GM19455 (cell line): ENCODE data around the gene SPTBN2.

Experiments
- ATAC-seq: cut with Tn5 transposase; IDR thresholded peaks from one replicate; pipeline ENCODE4 v1.9.1; 2021; ENCODE audit not compliant: unreplicated experiment

The SPTBN2 gene

DNA sequence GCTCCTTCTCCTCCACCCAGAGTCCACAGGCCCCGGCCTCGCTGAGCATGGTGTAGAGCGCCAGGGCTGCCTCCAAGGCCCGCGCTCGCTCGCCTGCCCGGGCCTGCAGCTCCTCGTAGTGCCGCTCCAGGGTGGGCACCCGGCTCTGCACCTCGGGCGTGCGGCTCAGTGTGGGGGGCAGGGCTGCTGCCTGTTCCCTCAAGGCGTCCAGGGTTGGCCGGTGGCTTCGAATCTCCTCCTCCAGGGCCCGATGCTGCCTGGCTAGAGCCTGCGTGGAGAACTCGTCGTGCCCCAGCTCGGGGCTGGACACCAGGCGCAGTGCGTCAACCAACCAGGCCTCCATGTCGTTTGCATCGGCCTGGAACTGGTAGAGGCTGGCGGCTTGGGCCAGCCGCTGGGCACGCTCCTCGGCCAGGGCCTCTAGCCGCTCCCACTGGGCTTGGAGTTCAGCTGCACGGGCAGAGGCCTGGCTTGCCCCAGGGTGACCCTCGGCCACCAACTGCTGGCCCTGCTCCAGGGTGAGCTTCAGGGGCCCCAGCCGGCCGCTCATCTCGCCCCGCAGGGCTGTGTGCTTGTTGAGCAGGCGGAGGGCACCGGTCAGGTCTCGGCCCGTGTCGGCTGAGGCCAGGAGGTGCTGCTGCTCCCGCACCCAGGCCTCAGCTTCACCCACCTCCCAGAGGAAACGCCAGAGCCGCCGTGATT lies 24.2 kb downstream of the SPTBN2 start:
- no peak for ATAC-seq

DNA sequence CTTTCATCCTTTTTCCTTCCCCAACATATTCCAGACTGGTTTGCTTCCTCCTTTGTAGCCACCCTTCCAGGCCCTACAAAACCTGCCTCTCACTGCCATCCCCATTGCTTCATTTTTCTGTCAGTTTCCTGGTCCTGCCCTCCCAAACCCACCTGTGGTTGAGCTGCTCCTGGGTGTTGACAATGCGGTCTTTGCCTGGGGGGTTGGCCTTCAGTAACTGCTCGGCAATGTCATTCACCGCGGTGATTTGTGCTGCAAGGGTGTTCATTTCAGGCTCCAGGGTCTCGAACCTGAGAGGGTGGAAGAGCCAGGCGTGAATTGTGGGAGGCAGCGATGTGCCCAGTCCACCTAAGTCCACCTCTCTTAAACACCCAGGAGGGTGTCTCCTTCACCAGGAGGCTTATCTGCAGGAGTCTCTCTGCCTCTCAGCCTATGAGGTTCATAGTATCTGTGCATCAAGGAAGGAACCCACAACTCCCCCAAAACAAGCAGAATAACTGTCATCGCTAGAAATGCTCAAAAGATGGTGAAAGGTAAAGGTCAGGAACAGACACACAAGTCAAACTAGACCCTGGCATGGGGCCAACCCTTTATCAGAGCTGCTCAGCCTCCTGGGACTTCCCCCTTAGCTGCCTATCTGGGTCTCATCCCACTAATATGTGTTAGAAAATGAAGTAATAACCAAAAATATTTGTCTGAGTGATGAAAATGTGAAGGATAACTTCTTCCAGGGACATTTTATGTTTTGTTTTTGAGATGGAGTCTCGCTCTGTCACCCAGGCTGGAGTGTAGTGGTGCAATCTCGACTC lies 27.4 kb downstream of the SPTBN2 start:
- no peak for ATAC-seq

DNA sequence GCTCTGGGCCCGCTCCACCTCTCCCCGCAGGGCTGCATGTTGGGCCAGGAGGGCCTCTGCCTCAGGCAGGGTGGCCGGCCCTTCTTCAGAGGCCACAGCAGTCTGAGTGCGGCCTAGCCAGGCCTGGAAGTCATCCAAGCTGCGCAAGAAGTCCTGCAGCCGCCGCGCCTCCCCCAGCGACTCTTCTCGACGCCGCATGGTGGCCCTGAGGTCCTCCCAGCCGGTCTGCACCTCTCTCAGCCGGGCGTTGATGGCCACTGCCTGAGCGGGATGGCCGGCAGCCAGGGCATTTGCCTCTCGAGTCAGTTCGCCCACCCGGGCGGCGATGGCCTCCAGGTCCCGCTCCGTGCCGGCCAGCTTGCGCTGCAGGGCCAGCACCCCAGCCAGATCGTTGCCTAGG lies 28.3 kb downstream of the SPTBN2 start:
- ATAC-seq, result no peak

DNA sequence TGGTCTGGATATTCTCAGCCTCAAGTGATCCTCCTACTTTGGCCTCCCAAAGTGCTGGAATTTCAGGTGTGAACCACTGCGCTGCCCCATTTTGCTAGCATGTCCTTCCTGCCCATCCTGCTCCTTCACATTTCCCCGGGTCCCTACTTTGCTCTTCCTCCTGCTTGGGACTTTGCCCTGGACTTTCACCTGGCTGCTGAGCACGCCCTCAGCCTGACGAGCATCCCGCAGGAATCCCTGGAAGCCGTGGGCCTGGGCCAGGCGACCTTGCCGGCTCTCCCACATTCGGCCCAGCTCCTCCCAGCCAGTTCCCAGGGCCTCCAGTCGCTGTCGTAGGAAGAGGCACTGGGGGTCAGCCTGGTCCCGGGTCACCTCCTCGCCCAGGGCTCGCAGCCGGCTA lies 28.7 kb downstream of the SPTBN2 start:
- no peak for ATAC-seq

DNA sequence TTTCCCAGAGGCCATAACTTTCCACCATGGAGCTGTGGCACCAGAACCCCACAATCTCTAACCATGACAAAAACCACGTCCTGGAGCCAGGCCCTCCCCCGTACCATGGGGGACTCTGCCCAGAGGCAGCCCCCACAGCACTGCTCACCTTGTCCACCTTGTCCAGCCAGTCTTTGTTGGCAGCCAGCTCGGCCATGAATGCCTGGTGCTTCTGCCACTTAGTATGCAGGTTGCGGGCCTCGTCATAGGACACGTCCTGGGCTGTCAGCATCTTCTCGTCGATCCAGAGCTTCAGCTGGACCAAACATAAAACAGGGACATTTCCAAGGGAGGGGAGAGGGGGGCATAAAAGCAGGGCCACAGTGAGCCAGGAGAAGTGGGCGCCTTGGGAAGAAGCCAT lies 30.5 kb downstream of the SPTBN2 start:
- no peak for ATAC-seq

DNA sequence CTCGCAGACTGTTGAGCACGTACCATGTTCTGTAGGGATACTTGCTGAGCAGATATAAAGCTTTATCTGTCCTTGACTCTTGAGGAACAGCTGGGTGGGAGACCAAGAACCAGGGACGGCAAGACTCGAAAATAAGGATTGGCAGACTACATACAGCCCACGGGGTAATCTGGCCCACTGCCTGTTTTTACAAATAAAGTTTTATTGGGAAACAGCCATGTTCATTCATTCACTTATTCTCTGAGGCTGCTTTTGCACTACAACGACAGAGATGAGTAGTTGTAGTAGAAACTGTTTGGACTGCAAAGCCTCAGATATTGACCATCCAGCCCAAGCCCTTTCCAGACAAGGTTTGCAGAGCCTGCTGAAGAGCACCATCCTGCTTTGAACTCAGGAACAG lies 31.0 kb downstream of the SPTBN2 start:
- no peak for ATAC-seq

DNA sequence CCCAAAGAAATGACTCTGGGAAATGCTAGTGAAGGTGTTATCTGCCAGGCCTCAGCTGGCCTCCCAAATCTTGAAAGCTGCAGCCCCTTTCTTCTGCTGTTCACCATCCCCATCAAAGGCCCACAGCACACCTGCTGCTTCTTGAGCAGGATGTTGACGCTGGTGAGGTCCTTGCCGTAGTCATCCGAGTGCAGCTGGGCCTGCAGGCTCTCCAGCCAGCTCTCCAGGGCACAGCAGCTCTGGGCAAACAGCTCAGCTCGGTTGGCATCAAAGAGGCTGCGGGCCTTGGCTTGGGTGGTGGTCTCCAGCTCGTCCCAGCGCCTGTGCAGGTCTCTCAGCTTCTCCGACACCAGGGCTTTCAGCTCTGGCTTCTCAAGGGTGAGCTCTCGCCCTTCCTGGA lies 32.9 kb downstream of the SPTBN2 start:
- ATAC-seq, result no peak

DNA sequence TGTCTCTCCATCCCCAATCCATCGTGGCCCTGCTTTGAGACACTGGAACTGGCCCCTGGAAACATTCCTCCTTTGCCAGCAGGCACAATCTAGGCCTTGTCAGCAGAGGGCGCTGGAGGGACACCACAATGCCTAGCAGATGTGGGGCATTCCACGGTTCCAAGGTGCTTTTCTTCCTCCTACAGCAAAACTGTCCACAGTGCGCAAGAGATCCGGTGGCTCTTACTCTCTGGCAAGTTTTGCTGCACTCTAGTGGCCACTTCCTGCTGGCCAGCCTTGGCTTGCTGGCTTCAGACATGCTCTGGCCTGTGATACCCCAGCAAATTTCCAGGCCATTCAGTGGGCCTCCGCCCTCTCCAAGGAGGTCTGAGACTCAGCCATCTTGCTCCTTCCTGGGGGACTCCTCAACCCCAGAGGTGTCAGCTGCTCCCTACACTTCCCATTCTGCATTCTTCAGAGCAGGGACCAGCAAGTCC lies 34.2 kb downstream of the SPTBN2 start:
- ATAC-seq, result no peak

DNA sequence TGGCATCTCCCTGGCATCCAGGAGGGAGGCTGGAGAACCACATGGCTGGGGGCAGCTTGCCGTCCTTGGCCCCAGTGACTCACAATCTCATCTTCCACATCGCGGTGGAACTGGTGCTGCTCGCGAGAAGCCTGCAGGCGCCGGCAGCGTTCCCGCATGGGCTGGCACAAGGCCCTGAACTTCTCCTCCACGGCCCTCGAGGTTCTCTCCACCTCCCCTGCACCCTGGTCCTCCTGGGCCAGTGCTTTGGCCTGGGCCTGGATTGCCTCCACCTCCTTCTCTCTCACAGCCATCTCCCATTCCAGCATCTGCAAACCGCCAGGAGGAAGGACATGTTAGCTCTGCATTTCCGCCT lies 35.0 kb downstream of the SPTBN2 start:
- no peak for ATAC-seq

DNA sequence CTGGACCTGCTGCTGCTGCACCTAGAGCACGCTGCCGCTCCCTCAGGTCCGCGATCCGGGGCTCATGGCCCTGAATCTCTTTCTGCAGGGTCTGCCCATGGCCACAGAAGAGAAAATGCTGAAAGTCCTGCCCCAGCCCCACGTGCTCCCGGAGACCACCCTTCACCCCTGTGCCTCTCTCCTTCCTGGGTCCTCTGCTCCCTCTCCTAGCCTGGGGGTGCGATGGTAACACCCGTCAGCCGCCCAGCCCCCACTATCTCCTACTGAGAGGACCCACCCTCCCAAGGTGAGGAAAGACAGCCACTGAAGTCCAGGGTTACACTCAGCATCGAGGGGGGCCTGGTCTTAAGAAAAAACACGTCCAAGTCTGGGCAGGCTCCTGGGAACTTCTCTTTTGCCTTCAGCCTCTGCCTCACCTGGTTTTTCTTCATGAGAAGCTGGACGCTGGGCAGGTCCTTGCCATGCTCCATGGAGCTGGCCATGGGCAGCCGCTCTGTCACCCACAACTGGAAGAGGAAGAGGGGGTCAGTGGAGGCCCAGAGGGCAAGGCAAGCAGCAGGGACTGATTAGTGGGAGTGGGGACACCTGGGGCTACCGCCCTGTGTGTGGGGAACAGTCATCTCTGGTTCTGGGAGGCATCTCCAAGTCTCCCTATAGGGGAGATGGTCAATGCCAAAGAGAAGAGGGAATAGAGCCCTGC lies 35.5 kb downstream of the SPTBN2 start:
- ATAC-seq, result no peak

DNA sequence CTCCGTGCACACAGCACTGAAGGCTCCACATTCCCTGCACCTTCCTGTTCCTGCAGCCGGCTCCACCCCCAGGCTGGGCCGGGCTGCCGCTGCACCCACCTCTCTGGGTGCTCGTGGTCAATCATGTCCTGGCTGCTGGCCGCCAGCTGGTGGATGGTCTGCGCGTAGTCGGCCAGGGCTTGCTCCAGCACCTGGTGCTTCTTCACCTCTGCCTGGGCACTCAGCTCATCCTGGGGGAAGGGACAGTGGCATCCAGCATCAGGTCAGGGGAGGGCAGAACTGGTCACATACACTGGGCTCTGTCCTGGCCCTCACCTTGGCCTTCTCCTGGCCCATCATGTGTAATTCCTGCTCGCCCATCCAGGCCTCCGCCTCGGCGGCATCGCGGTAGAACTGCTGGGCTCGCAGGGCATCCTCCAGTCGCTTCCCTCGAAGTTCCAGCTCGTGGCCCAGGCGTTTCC lies 36.1 kb downstream of the SPTBN2 start:
- no peak for ATAC-seq

DNA sequence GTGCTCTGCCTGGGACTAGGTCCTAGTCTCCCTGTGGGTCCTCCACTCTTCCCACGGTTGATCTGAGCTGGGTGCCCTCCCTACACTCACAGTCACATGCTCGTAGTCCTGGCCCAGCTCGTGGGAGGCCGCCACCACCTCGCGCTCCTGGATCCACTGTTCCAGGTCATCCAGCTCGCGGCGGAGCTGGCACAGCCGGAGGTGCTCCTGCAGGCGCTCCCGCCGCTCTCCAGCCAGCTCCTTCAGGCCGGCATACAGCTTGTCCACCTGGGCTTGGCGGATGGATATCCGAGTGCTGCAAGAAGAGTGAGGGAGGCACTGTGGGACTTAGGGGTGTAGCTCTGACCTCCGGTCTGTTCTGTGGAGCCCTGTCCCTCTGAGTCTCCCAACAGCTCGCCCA lies 36.6 kb downstream of the SPTBN2 start:
- no peak for ATAC-seq

DNA sequence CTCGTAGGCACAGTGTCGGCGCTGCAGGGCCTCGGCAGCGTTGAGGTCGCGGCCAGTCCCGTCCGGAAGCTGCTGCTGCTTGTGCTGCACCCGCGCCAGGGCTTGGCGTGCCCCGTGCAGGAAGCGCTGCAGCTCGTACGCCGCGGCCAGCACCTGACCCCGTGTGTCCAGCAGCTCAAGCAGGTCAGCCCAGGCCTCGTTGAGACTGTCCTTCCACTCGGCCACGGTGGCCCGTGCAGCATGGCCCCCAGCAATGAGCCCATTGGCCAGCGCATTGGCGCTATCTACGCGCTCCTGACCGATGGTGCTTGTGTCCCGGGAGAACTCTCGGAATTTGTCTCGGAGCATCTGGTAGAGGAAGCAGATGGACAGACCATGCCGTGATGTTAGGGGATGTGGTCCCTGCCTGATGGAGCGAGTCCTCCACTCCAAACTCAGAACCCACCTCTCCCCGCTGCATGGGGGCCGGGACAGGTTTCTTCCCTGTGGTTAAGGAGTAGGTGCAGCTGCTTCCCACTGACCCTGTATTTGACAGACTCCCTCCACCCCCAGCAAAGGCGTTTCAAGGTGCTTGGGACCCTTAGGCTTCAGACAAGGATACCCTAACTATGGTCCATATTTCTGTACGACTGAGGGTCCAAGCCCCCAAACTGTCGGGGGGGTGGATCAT lies 37.6 kb downstream of the SPTBN2 start:
- no peak for ATAC-seq

DNA sequence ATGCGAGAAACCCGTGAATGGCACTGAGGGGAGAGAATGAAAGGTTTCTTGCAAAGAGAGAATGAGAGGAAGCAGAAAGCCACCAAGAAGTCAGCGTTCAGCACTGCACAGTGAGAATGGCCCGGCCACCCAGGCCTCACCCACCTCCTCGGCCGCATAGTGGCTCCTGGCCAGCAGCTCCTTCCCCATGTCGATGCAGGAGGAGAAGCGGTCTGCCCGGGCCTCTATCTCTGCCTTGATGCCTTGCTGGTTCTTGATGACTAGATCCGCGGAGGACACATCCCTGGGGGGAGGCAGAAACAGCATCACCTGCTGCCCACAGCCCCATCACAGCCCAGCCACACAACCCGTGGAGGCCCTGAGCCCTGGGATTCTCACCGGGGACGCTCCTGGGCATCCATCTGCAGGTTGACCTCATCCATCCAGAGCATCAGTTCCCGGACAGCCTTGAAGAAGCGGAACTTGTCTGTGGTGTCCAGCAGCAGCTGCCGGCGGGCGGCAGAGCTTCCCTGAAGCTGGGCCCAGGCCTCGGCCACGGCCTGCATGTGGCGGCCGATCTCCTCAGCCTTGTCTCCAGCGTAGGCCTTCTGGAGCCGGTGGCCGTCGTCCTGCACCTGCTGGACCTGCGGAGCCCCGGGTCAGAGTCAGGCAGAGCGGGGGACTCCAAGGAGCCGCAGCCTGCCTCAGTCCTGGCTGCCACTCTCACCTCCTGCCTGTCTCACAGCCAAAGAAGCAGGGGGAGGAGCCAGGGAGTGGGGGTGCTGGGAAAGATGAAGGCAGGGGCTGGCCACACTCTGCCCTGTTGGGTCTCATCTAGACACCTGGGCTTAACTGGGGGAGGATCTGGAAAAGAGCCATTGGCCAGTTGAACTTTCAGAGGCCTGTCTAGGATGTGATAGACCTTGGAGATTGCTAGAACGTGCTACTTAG lies 39.1 kb downstream of the SPTBN2 start:
- no peak for ATAC-seq

DNA sequence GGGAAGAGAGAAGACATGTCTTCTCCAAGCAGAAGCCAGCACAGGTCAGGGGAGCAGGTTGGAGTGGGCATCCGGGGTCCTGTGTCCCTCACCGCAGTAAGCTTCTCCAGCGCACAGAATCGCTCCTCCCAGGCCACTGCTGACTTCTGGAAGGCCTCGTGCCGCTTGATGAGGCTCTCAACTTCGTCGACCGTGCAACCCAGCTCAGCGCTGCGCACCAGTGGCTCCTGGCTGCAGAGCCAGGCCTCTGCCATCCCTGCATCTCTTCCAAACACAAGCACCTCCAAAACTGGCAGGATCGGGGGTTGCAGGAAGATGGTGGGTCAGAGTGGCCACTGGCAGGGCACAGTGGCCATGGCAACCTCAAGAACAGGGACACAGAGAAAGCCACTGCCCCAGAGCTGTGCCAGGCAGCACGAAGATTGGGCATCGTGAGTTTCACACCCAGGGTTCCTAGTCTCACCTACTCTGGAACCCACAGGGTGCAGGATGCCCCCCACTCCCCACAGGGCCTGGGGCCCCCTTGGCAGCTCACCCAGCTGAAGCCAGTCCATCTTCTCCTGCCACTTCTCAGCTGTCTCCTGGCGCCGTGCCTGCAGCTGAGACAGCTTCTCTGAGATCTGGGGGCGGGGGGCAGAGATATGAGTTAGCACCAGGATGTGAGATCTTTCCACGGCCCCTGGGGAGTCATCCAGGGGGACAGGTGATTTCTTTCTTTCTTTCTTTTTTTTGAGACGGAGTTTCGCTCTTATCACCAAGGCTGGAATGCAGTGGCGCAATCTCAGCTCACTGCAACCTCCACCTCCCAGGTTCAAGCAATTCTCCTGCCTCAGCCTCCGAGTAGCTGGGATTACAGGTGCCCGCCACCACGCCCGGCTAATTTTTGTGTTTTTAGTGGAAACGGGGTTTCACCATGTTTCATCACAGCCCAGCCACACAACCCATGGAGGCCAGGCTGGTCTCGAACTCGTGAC lies 40.2 kb downstream of the SPTBN2 start:
- ATAC-seq, result no peak

DNA sequence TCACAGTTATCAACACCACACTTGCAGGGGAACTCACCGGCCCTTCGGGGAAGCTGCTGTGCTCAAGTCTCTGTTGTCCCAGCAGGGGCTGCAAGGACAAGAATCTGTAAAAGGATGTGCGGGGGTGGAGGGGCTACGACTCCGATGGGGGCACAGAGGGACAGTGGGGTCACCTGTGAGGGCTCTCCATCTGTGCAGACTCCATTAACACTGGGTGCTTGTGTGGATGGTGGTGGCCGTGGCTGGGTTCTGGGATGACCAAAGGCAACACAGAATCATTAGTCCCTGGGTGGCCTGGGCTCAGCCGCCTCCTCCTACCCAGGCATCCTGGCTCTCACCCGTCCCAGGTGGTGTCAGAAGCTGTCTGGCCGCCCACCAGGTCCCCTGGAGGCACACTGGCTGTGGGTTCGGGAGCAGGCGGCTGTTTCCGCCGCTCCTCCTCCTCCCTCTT lies 41.2 kb downstream of the SPTBN2 start:
- no peak for ATAC-seq

DNA sequence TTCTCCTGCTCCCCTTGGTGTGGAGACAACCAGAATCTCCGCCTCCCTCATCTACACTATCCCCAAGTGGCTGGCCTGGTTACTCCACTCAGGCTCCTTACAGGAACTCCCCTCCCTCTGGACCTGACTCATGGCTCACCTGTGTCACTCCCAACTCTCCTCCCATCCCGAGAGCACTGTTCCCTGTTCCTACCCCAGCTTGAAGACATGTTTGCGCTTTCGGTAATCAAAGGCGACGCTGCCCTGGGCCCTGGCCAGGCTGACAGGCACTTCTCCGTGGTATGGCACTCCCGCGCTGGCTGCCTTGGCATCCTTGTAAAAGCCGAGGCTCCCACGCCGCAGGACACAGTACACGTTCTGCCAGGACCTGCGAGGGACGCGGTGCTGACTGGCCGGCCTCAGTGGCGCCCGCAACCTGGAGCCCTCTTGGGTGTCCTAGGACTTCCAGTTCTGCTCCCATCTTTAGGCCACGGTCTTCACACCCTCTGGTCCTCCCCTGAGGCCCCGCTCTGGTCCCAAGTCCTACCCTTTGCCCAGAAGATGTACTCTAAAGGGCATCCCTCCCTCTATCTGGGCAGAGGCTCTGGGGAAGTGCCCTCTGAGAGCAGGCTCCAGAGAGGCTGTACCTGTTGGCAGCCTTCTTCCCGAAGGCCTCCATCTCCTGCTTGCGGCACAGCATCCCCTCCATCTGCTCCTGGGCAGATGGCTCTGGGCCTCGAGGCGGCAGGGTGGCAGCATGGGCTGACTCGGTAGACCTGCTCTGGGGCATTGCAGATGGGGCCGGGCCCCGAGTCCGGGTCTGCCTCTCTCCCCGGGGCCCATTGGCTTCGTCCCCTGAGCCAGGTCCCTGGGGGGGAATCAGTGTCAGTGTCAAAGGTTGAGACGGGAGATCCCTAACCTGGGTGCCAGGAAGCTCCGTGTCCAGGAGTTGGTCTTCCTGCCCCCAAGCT lies 41.9 kb downstream of the SPTBN2 start:
- ATAC-seq, result no peak
